GM20431 (cell line): Measurements from ENCODE around the gene IGF2BP3.
"Not testable (repeated sequence)": the region's sequence is repeated elsewhere in the genome, so short reads cannot be mapped to it uniquely, and the experiment has no call there.

Source experiments
- in situ Hi-C: fragments of 300-500 bp; cut with MseI, MboI; formaldehyde crosslinking; loops from one replicate; pipeline ENCODE4 v1.15.0; 2020; ENCODE audit warnings: low sequenced_read_pairs; ENCODE audit not compliant: unreplicated experiment

Gene IGF2BP3

DNA sequence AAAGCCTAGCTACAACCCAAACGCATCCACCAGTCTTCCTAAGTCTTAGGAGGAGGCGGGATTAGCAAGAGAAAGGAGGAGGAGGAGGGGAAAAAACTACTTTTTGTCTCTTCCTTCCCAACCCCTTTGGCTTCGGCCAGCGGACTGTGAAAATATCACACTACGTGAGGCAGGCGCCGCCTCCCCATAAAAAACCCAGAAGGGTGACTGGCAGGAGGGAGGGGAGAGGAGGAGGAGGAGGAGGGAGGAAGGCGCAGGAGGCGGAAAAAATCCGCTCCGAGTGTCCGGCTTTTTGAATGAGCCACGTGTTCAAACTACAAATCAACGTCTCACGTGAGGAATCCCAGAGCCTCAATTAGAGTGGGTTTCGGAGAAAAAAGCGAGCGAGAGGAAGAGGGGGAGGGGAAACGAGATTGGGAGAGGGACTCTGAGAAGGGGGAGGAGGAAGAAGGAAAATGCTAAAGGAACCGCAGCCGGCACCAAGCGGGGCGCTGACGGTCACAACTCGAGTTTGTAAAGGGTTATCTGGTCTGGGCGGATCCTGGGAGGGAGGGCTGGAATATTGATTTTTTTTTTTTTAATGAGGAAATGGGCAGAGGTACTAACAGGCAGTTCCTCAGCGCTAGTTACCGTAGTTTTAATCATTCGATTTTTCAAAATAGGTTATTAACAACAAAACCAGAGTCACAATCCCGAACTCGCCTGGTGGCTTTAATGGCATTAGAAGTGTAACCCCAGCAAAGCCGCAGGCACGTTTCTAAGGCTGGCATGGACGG is at the start of gene IGF2BP3:
TSS of gene IGF2BP3 (minus strand) at position 162 of the 776 bp plus-strand sequence. CDS start 381 bp downstream, outside the sequence.
- in situ Hi-C loops = no loop called here

DNA sequence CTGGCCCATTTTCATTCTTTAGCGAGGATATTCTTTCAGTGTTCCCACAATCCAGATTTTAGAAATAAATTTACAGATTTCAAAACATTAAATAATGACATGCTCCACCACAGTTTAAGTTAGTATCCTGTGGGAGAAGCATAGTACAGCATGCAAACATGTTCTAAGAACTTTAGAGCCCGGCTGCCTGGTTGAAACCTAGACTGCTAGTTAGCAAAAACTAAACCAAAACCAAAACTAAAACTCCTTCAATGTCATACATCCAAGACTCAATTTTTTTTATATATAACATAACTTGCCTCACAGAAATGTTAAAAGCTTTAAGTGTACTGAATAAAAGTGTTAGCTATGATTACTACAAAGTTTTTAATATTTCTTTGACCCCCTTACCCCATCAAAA is 44.5 kb upstream of the IGF2BP3 start:
- in situ Hi-C loops = no loop called here

GRCh38 chr7:23513746-23514145 is 43.5 kb upstream of the IGF2BP3 start:
- in situ Hi-C loops = not testable (repeated sequence)

- in situ Hi-C loops = no loop called here
These were observed 23.7 kb upstream of the IGF2BP3 start for GRCh38 chr7:23494009-23494408.

GRCh38 chr7:23491502-23491901 is 21.2 kb upstream of the IGF2BP3 start:
- in situ Hi-C loops = no loop called here

DNA sequence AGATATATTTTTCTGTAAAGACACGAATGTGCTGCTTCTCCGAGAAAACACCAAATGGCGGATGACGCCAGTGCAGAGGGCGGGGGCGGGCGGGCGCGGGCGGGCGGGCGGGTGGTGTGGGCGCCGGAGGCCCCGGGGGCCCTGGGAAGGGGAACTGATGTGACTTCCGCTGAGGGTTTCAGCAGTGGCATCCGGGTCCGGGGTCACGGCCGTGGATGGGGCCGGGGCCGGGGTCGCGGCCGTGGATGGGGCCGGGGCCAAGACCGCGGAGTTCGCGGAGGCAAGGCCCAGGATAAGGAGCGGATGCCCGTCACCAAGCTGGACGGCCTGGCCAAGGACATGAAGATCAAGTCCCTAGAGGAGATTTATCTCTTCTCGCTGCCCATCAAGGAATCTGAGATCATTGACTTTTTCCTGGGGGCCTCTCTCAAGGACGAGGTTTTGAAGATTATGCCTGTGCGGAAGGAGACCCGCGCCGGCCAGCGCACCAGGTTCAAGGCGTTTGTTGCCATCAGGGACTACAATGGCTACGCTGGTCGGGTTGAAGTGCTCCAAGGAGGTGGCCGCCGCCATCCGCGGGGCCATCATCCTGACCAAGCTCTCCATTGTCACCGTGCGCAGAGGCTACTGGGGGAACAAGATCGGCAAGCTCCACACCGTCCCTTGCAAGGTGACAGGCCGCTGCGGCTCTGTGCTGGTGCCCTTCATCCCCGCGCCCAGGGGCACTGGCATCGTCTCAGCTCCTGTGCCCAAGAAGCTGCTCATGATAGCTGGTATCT is 20.3 kb upstream of the IGF2BP3 start:
- in situ Hi-C loops = no loop called here

DNA sequence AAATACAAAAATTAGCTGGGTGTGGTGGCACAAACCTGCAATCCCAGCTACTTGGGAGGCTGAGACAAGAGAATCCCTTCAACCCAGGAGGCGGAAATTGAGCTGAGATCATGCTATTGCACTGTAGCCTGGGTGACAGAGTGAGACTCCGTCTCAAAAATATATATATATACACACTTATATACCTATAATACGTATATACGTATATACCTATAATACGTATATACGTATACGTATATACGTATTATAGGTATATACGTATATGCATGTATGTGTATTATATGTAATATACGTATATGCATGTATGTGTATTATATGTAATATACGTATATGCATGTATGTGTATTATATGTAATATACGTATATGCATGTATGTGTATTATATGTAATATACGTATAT is 18.4 kb upstream of the IGF2BP3 start:
- in situ Hi-C loops = not testable (repeated sequence)

- in situ Hi-C loops = no loop called here
These were observed 17.4 kb upstream of the IGF2BP3 start for GRCh38 chr7:23487670-23488069.

GRCh38 chr7:23486002-23486773 is 15.9 kb upstream of the IGF2BP3 start:
- in situ Hi-C loops = no loop called here

DNA sequence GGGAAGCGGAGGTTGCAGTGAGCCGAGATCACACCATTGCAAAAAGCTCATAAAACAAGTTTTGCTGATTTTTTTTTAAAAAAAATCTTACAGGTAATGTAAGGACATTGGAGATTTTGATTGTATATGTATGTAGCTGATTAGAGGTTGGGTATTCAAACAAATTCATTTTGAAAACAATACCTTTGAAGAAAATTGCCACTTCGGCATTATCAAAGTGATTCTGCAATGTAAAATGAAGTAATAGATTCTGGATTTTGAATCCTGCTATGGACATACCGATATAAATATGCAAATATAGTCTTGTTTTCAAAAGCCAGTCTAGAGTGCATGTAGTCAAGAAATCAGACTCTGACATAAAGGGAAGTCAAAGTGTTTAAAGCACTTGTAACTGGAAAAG is 12.4 kb upstream of the IGF2BP3 start:
- in situ Hi-C loops = no loop called here

GRCh38 chr7:23477962-23478866 is 7.9 kb upstream of the IGF2BP3 start:
- in situ Hi-C loops = no loop called here

- in situ Hi-C loops = no loop called here
These were observed 6.8 kb upstream of the IGF2BP3 start for GRCh38 chr7:23477157-23477499.

DNA sequence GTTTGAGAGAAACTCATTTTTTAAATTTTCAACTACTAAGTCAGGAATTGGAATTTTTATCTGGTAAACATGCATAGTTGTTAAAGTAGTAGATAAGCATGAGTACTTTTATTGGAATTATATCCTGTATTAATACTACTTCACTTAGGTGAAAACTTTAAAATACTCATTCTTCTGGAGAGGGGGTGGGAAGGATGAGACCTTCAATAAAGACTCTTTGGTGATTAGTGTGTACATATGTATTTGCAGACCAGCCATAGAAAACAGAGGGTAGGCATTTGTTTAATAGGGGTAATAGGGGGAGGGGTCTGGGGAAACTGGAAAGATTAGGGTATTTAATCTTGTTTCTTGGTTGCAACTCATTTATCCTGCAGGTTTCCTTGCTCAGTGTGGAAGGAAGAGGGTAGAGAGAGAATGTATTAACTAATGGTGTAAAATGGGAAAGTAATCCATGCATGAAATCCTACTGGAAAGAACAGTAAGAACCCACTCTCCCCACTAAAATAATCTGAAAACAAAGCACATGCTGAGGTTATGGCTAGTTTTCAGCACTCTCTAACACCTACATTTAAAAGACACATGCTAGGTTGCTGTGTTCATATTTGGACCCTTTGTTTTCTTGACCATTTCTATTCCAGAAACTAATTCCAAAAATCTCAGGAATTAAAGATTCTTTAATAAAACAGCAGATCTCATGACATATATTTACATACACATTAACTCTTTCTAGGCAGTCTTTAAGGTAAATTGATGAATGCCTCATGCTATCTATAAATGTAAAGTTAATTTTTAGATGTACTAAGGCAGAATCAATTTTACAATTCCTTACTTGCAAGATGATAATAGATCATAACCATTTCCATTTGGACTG is 6.2 kb upstream of the IGF2BP3 start:
- in situ Hi-C loops = no loop called here

GRCh38 chr7:23475576-23475839 is 5.2 kb upstream of the IGF2BP3 start:
- in situ Hi-C loops = no loop called here

- in situ Hi-C loops = no loop called here
These were observed 4.7 kb upstream of the IGF2BP3 start for GRCh38 chr7:23474829-23475575.

- in situ Hi-C loops = no loop called here
These were observed 4.0 kb upstream of the IGF2BP3 start for GRCh38 chr7:23474094-23474828.

GRCh38 chr7:23473844-23474093 is 3.5 kb upstream of the IGF2BP3 start:
- in situ Hi-C loops = no loop called here
